Right lobe of liver (tissue), 4 donors: Measurements from ENCODE around the gene TRAF6.

Source experiments
- CTCF ChIP-seq, 4 donors: fragments of 200-600 bp in 3 of 4; fragments of 450-650 bp in 1 of 4; IDR thresholded peaks; one replicate each; pipeline versions ENCODE4 v1.5.1 to v1.8.0; 2016 to 2022; ENCODE audit warnings: antibody characterized with exemption in 4 of 4, mild to moderate bottlenecking in 2 of 4
- POLR2A ChIP-seq: fragments of 450-650 bp; IDR thresholded peaks from one replicate; pipeline ENCODE4 v1.6.1; 2017; ENCODE audit warnings: antibody characterized with exemption, mild to moderate bottlenecking
- donor health status: DM: no; HTN: no; CAD: no.
- donor health status: DM: no; HTN: no; CAD: no.
- donor health status: DM: no; HTN: yes; CAD: no.

DNA sequence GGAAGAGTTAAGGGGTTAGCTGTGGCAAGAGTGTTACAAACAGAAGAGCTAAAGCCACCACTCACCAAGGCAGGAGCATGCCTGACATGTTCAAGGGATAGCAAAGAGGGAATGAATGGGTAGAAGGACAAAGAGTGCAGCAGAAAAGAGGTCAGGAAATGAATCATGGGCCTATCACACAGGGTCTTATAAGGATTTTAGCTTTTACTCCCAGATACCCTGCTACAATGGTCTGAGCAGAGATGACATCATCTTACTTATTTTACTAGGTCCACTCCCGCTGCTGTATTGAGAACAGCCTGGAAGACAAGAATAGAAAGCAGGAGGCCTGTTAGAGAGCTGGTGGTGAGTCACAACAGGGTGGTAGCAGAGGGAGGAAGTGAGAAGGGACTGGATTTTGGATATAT lies 9.8 kb downstream of the TRAF6 start:
- TF ChIP-seq CTCF (IDR thresholded peaks at IDR 0.05) (no peak), POLR2A (no peak)
